Chondrocyte (in vitro differentiated cells): ENCODE results near the gene SPATA20. TPM values are rescaled to one million over a fixed set of nuclear protein-coding genes. Genes with fewer than 3 reads are reported as not detected.

Source experiments
- DNase-seq: peaks from one replicate; pipeline ENCODE4 v3.0.0; 2021; ENCODE audit warnings: mixed read lengths, low spot score
- H3K27ac Mint-ChIP-seq: one replicate; pipeline ENCODE4 v1.8.0; 2021; ENCODE audit warnings: mild to moderate bottlenecking, moderate library complexity, mixed read lengths; ENCODE audit not compliant: unreplicated experiment
- H3K27me3 Mint-ChIP-seq: 2 replicates; pipeline ENCODE4 v1.8.0; 2021; ENCODE audit warnings: low read depth, mixed read lengths
- H3K36me3 Mint-ChIP-seq: 2 replicates; pipeline ENCODE4 v1.8.0; 2021; ENCODE audit warnings: low read depth, mixed read lengths
- H3K4me1 Mint-ChIP-seq: 2 replicates; pipeline ENCODE4 v1.8.0; 2021; ENCODE audit warnings: low read depth, mild to moderate bottlenecking, mixed read lengths
- H3K4me3 Mint-ChIP-seq: one replicate; pipeline ENCODE4 v1.8.0; 2021; ENCODE audit warnings: mild to moderate bottlenecking, moderate library complexity, mixed read lengths; ENCODE audit not compliant: unreplicated experiment
- H3K9me3 Mint-ChIP-seq: 2 replicates; pipeline ENCODE4 v1.8.0; 2021; ENCODE audit warnings: low read depth, mixed read lengths
- CTCF ChIP-seq: fragments of 200-600 bp; sonication (generic); IDR thresholded peaks from 2 replicates; pipeline ENCODE4 v1.5.0; 2021; ENCODE audit warnings: antibody characterized with exemption, mild to moderate bottlenecking, moderate library complexity
- long read RNA-seq: library from polyadenylated mRNA; stranded (forward); transcript quantifications from one replicate; pipeline ENCODE4 v2.0.0, GENCODE V29; 2021
- total RNA-seq: library from RNA; stranded (reverse); gene quantifications from 3 replicates; pipeline ENCODE4 v1.2.1, GENCODE V29; 2021

SPATA20 gene
- total RNA-seq = 51.0 to 60.1 TPM (median 51.8 TPM) in 3 replicates
- long read RNA-seq, transcript SPATA20-201 (17 exons, 2,719 nt) = minor isoform, 23 of 142 reads
- long read RNA-seq, transcript SPATA20-205 (17 exons, 2,734 nt) = major isoform, 58 of 142 reads
- long read RNA-seq, transcript SPATA20-202 (16 exons, 2,634 nt) = minor isoform, 15 of 142 reads
- long read RNA-seq, partial matches to known transcripts = 10 of 142 reads
- long read RNA-seq, other reads (novel, unspliced or antisense) = 36 of 142 reads

GRCh38 chr17:50547035-50547735, at the start of gene SPATA20:
TSS of gene SPATA20 (plus strand) at chr17:50547174. CDS start at chr17:50547209, 35 bp downstream.
- peak; percentile 98 for TF ChIP-seq CTCF
- peak; percentile 88 for DNase-seq
- Mint-ChIP-seq H3K27me3 (peaks cover 2% of the 10 kb centered on the region), H3K36me3 (peaks cover 3% of the 10 kb centered on the region), H3K4me1 (peaks cover 15% of the 10 kb centered on the region), H3K4me3 (peak within 1 kb of the TSS; percentile 77), H3K27ac (peak within 1 kb of the TSS; percentile 22), H3K9me3 (no peaks in the 10 kb centered on the region)

- no peak for TF ChIP-seq CTCF
- Mint-ChIP-seq H3K36me3 (no peaks in the 10 kb centered on the region), H3K27ac (no peak overlapping the region), H3K4me1 (peaks cover 5% of the 10 kb centered on the region), H3K27me3 (no peaks in the 10 kb centered on the region), H3K4me3 (no peak overlapping the region), H3K9me3 (no peaks in the 10 kb centered on the region)
- DNase-seq = no peak
These were observed 48.7 kb upstream of the SPATA20 start for GRCh38 chr17:50498021-50498874.

- no peak for DNase-seq
- Mint-ChIP-seq H3K27ac (no peak overlapping the region), H3K27me3 (no peaks in the 10 kb centered on the region), H3K36me3 (no peaks in the 10 kb centered on the region), H3K4me1 (peaks cover 7% of the 10 kb centered on the region), H3K9me3 (no peaks in the 10 kb centered on the region), H3K4me3 (no peak overlapping the region)
- no peak for TF ChIP-seq CTCF
These were observed 47.7 kb upstream of the SPATA20 start for GRCh38 chr17:50499270-50499669.

GRCh38 chr17:50499721-50500120, 47.3 kb upstream of the SPATA20 start:
- H3K27me3 Mint-ChIP-seq = no peaks in the 10 kb centered on the region
- H3K27ac Mint-ChIP-seq = no peak overlapping the region
- no peak for TF ChIP-seq CTCF
- DNase-seq = no peak
- peaks cover 7% of the 10 kb centered on the region for H3K4me1 Mint-ChIP-seq
- no peaks in the 10 kb centered on the region for H3K36me3 Mint-ChIP-seq
- no peak overlapping the region for H3K4me3 Mint-ChIP-seq
- no peaks in the 10 kb centered on the region for H3K9me3 Mint-ChIP-seq

- H3K4me1 Mint-ChIP-seq = peaks cover 3% of the 10 kb centered on the region
- H3K9me3 Mint-ChIP-seq = no peaks in the 10 kb centered on the region
- H3K4me3 Mint-ChIP-seq = no peak overlapping the region
- H3K27ac Mint-ChIP-seq = no peak overlapping the region
- no peak for DNase-seq
- no peaks in the 10 kb centered on the region for H3K36me3 Mint-ChIP-seq
- peak; percentile 78 for TF ChIP-seq CTCF
- H3K27me3 Mint-ChIP-seq = no peaks in the 10 kb centered on the region
These were observed 45.9 kb upstream of the SPATA20 start for GRCh38 chr17:50501054-50501453.
